ENCODE results near the gene SLC4A1AP. TPM values are rescaled to one million over a fixed set of nuclear protein-coding genes. Genes with fewer than 3 reads are reported as not detected.

Gene SLC4A1AP
- total and polyA plus RNA-seq, 2 of the 13 experiments (the other 11 are each of a cell fraction or from before 2014, with no cell fraction given): 15.3 to 44.6 TPM

- peak; percentile 40; the same call in 1 of the 2 replicates for TF ChIP-seq ARID5B (CRISPR knock-in tag; IDR thresholded peaks at IDR 0.05)
- TF ChIP-seq WIZ (CRISPR knock-in tag; IDR thresholded peaks at IDR 0.05): no peak
- TF ChIP-seq HNF1B (CRISPR knock-in tag; IDR thresholded peaks at IDR 0.05): peak; percentile 47; the same call in 1 of the 2 replicates
- no peak for TF ChIP-seq SSRP1 (CRISPR knock-in tag; IDR thresholded peaks at IDR 0.05)
- no peak for TF ChIP-seq SNAPC4 (CRISPR knock-in tag; IDR thresholded peaks at IDR 0.05)
- no peak for TF ChIP-seq ZNF761 (CRISPR knock-in tag; conservative IDR thresholded peaks at IDR 0.05)
- TF ChIP-seq TBP (CRISPR knock-in tag; IDR thresholded peaks at IDR 0.05): no peak
- TF ChIP-seq CEBPG (CRISPR knock-in tag; IDR thresholded peaks at IDR 0.05): no peak
- no peak for TF ChIP-seq ZNF839 (CRISPR knock-in tag; IDR thresholded peaks at IDR 0.05; ENCODE audit: borderline replicate concordance)
- TF ChIP-seq SIX4 (CRISPR knock-in tag; IDR thresholded peaks at IDR 0.05): no peak
- TF ChIP-seq SOX6 (IDR thresholded peaks at IDR 0.05): no peak
- TF ChIP-seq SOX6 (CRISPR knock-in tag; IDR thresholded peaks at IDR 0.05): peak; percentile 36
These were observed 52.8 kb downstream of the SLC4A1AP start (continued) for GRCh38 chr2:27716301-27717069.

Data from HepG2 (cell line).